ENCODE measurements around the gene CACNA1D.

DNA sequence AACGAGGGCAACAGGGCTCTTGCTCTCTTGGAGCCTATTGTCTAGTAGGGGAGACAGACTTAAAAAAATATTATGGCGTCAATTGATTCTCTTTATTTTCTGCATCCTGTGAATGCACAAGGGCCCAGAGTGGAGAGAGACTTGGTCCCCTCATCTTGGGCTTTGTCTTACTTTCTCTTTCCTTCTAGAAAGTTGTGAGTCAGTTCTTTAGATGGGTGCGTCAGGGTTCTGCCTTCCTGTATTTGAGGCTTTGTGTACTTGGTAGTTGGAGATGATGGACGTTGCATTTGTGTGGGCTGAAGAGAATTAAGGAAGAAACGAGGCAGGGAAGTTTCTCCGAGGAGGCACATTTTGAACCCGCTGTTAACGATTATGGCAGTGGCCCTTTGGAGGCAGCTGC is 52.9 kb downstream of the CACNA1D start:
- TF ChIP-seq, protein P1, sequence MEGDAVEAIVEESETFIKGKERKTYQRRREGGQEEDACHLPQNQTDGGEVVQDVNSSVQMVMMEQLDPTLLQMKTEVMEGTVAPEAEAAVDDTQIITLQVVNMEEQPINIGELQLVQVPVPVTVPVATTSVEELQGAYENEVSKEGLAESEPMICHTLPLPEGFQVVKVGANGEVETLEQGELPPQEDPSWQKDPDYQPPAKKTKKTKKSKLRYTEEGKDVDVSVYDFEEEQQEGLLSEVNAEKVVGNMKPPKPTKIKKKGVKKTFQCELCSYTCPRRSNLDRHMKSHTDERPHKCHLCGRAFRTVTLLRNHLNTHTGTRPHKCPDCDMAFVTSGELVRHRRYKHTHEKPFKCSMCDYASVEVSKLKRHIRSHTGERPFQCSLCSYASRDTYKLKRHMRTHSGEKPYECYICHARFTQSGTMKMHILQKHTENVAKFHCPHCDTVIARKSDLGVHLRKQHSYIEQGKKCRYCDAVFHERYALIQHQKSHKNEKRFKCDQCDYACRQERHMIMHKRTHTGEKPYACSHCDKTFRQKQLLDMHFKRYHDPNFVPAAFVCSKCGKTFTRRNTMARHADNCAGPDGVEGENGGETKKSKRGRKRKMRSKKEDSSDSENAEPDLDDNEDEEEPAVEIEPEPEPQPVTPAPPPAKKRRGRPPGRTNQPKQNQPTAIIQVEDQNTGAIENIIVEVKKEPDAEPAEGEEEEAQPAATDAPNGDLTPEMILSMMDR (IDR thresholded peaks at IDR 0.05), result no peak
- no peak for TF ChIP-seq POLR2A (IDR thresholded peaks at IDR 0.05)

All from body of pancreas (tissue), 4 donors.